Keratinocyte (primary cell): ENCODE results near the gene LCN10. TPM values are rescaled to one million over a fixed set of nuclear protein-coding genes. Genes with fewer than 3 reads are reported as not detected.

Source experiments
- DNase-seq: peaks from one replicate; pipeline ENCODE4 v3.0.0-alpha.2; 2011; ENCODE audit warnings: low read depth, missing footprints, low spot score
- FAIRE-seq: peaks from 2 replicates; lab custom pipeline; 2011; peaks lifted over from hg19 to GRCh38; lab: Jason Lieb, UNC
- H2AFZ ChIP-seq: 2 replicates; pipeline ENCODE4 v1.6.0; 2012; ENCODE audit warnings: low read length, control low read depth, inconsistent platforms; ENCODE audit not compliant: control insufficient read depth
- H3K27ac ChIP-seq: 2 replicates; pipeline ENCODE4 v1.5.1; 2011; ENCODE audit warnings: low read length; ENCODE audit not compliant: control insufficient read depth, insufficient read depth
- H3K27me3 ChIP-seq: 3 replicates; pipeline ENCODE4 v1.6.0; 2011; ENCODE audit warnings: low read length; ENCODE audit not compliant: control insufficient read depth, insufficient read depth; ENCODE audit errors: extremely low read depth
- H3K36me3 ChIP-seq, 2 experiments: 2 replicates in 1 of 2; 3 replicates in 1 of 2; pipeline ENCODE4 v1.5.1; 2011; ENCODE audit warnings: low read length in 2 of 2, mild to moderate bottlenecking in 1 of 2; ENCODE audit not compliant: control insufficient read depth in 2 of 2, insufficient read depth in 2 of 2; ENCODE audit errors: extremely low read depth in 1 of 2
- H3K4me1 ChIP-seq: 3 replicates; pipeline ENCODE4 v1.5.1; 2011; ENCODE audit warnings: low read length; ENCODE audit not compliant: control insufficient read depth, insufficient read depth; ENCODE audit errors: extremely low read depth
- H3K4me2 ChIP-seq: 3 replicates; pipeline ENCODE4 v1.6.0; 2011; ENCODE audit warnings: low read depth, low read length; ENCODE audit not compliant: control insufficient read depth, insufficient read depth; ENCODE audit errors: extremely low read depth
- H3K4me3 ChIP-seq, 3 experiments: fragments of 200-600 bp in 1 of 3; sonication (generic) in 1 of 3; 2 replicates in 2 of 3; 3 replicates in 1 of 3; pipeline ENCODE4 v1.5.1; 2011 to 2016; ENCODE audit warnings: low read length in 3 of 3, mild to moderate bottlenecking in 3 of 3, control low read depth in 2 of 3, inconsistent platforms in 1 of 3, low read depth in 1 of 3, mixed read lengths in 1 of 3, mixed run types in 1 of 3, moderate library complexity in 1 of 3; ENCODE audit not compliant: control insufficient read depth in 2 of 3, insufficient read depth in 2 of 3; ENCODE audit errors: extremely low read depth in 1 of 3
- H3K79me2 ChIP-seq: 2 replicates; pipeline ENCODE4 v1.6.0; 2012; ENCODE audit warnings: low read length; ENCODE audit not compliant: control insufficient read depth, insufficient read depth
- H3K9ac ChIP-seq: 3 replicates; pipeline ENCODE4 v1.6.0; 2011; ENCODE audit warnings: low read length; ENCODE audit not compliant: control insufficient read depth, insufficient read depth; ENCODE audit errors: extremely low read depth
- H3K9me1 ChIP-seq: 3 replicates; pipeline ENCODE4 v1.6.0; 2011; ENCODE audit warnings: low read length; ENCODE audit not compliant: control insufficient read depth, insufficient read depth; ENCODE audit errors: extremely low read depth
- H3K9me3 ChIP-seq: 2 replicates; pipeline ENCODE4 v1.5.1; 2012; ENCODE audit warnings: low read depth, low read length; ENCODE audit not compliant: control insufficient read depth
- H4K20me1 ChIP-seq: 3 replicates; pipeline ENCODE4 v1.6.0; 2011; ENCODE audit warnings: low read length; ENCODE audit not compliant: control insufficient read depth, insufficient read depth; ENCODE audit errors: extremely low read depth
- EZH2 ChIP-seq: IDR thresholded peaks from one replicate; pipeline ENCODE4 v1.6.1; 2012; ENCODE audit warnings: inconsistent platforms, mild to moderate bottlenecking, low read length, moderate library complexity
- dilution Hi-C: fragments of 300-500 bp; cut with MboI; formaldehyde crosslinking; loops from one replicate; pipeline ENCODE4 v1.7.0; 2020; ENCODE audit warnings: low sequenced_read_pairs; ENCODE audit not compliant: extremely low pct_ligation_motif_present
- polyA plus RNA-seq, 5 experiments: library from polyadenylated mRNA; depleted of rRNA in 3 of 5; stranded (reverse) in 3 of 5; stranded (forward) in 1 of 5; unstranded in 1 of 5; fragments of >200 nt; gene quantifications; 1 replicate in 1 of 5; 2 replicates in 3 of 5; 3 replicates in 1 of 5; pipeline versions ENCODE4 v1.2.1 to v1.2.3, GENCODE V29; 2011 to 2012; ENCODE audit warnings: missing spikeins in 2 of 5, low read depth in 1 of 5, low replicate concordance in 1 of 5
- TF ChIP-seq, protein P1 (sequence below), 3 experiments: IDR thresholded peaks in 1 of 3; conservative IDR thresholded peaks in 1 of 3; optimal IDR thresholded peaks in 1 of 3; 2 replicates in 2 of 3; 3 replicates in 1 of 3; pipeline versions ENCODE3 to v1.5.1; 2011; ENCODE audit warnings: low read length in 3 of 3, mild to moderate bottlenecking in 3 of 3, moderate library complexity in 2 of 3, control low read depth in 1 of 3, inconsistent platforms in 1 of 3; ENCODE audit not compliant: insufficient read depth in 2 of 3; ENCODE audit errors: extremely low read depth in 1 of 3

The LCN10 gene
- polyA plus RNA-seq, 1 donor (not counting 4 experiments of a cell fraction or from before 2014, with no cell fraction given) = not detected

GRCh38 chr9:136700304-136700703, 42.4 kb downstream of the LCN10 start:
- dilution Hi-C loops = no loop called here
- Histone ChIP-seq H3K4me1 (no peaks in the 10 kb centered on the region), H3K9me3 (no peaks in the 10 kb centered on the region), H3K36me3 (no peaks in the 10 kb centered on the region), H3K4me2 (no peak overlapping the region), H3K4me3 (no peak overlapping the region), H4K20me1 (peaks cover 3% of the 10 kb centered on the region), H3K79me2 (no peaks in the 10 kb centered on the region), H2AFZ (no peak overlapping the region), H3K9ac (no peak overlapping the region), H3K27me3 (peaks cover 20% of the 10 kb centered on the region), H3K9me1 (no peaks in the 10 kb centered on the region), H3K27ac (no peak overlapping the region)
- no peak for TF ChIP-seq EZH2
- TF ChIP-seq, protein P1, sequence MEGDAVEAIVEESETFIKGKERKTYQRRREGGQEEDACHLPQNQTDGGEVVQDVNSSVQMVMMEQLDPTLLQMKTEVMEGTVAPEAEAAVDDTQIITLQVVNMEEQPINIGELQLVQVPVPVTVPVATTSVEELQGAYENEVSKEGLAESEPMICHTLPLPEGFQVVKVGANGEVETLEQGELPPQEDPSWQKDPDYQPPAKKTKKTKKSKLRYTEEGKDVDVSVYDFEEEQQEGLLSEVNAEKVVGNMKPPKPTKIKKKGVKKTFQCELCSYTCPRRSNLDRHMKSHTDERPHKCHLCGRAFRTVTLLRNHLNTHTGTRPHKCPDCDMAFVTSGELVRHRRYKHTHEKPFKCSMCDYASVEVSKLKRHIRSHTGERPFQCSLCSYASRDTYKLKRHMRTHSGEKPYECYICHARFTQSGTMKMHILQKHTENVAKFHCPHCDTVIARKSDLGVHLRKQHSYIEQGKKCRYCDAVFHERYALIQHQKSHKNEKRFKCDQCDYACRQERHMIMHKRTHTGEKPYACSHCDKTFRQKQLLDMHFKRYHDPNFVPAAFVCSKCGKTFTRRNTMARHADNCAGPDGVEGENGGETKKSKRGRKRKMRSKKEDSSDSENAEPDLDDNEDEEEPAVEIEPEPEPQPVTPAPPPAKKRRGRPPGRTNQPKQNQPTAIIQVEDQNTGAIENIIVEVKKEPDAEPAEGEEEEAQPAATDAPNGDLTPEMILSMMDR (optimal IDR thresholded peaks at IDR 0.05 in 1 of 3, IDR thresholded peaks at IDR 0.05 in 1 of 3, conservative IDR thresholded peaks at IDR 0.05 in 1 of 3; ENCODE audit: extremely low read depth in 1 of 3, insufficient read depth in 2 of 3, low read length in 3 of 3) = no peak
- FAIRE-seq (no peak), DNase-seq (no peak)

GRCh38 chr9:136698635-136699246, 44.0 kb downstream of the LCN10 start:
- Histone ChIP-seq H3K9ac (no peak overlapping the region), H3K27ac (no peak overlapping the region), H3K79me2 (no peaks in the 10 kb centered on the region), H3K4me3 (no peak overlapping the region), H3K27me3 (peaks cover 27% of the 10 kb centered on the region), H3K4me1 (peaks cover 9% of the 10 kb centered on the region), H4K20me1 (peaks cover 3% of the 10 kb centered on the region), H3K36me3 (no peaks in the 10 kb centered on the region), H3K9me3 (no peaks in the 10 kb centered on the region), H3K9me1 (no peaks in the 10 kb centered on the region), H2AFZ (no peak overlapping the region), H3K4me2 (no peak overlapping the region)
- FAIRE-seq = no peak
- TF ChIP-seq EZH2 = no peak
- TF ChIP-seq, protein P1 (optimal IDR thresholded peaks at IDR 0.05 in 1 of 3, IDR thresholded peaks at IDR 0.05 in 1 of 3, conservative IDR thresholded peaks at IDR 0.05 in 1 of 3; ENCODE audit: extremely low read depth in 1 of 3, insufficient read depth in 2 of 3, low read length in 3 of 3) = no peak
- DNase-seq = no peak
- dilution Hi-C loops = no loop called here
